Activated CD4-positive, alpha-beta memory T cell treated with anti-CD3 and anti-CD28 coated beads, Interleukin-2, amount 10 ng/mL, durations not matched to agents 7 days and 5 days (primary cell): ENCODE results near the gene DLGAP5. TPM values are rescaled to one million over a fixed set of nuclear protein-coding genes. Genes with fewer than 3 reads are reported as not detected.

Experiments
- CTCF ChIA-PET: fragments of 350-600 bp; sonication (Branson Sonifier 250); formaldehyde crosslinking; loops from one replicate; lab custom pipeline; 2021; ENCODE audit warnings: antibody characterized with exemption, inconsistent platforms; lab: Charles Lee
- POLR2A ChIA-PET: fragments of 350-600 bp; sonication (Branson Sonifier 250); formaldehyde crosslinking; loops from one replicate; lab custom pipeline; 2021; ENCODE audit warnings: antibody characterized with exemption; lab: Charles Lee
- DNase-seq: peaks from one replicate; pipeline ENCODE4 v3.0.0-alpha.2; 2020
- H3K27ac Mint-ChIP-seq: one replicate; pipeline ENCODE4 v1.8.0; 2021; ENCODE audit warnings: mild to moderate bottlenecking, mixed read lengths
- H3K27me3 Mint-ChIP-seq: one replicate; pipeline ENCODE4 v1.8.0; 2021; ENCODE audit warnings: mixed read lengths
- H3K36me3 Mint-ChIP-seq: one replicate; pipeline ENCODE4 v1.8.0; 2021; ENCODE audit warnings: low read depth, mixed read lengths
- H3K4me1 Mint-ChIP-seq: one replicate; pipeline ENCODE4 v1.8.0; 2021; ENCODE audit warnings: mixed read lengths
- H3K4me3 Mint-ChIP-seq: one replicate; pipeline ENCODE4 v1.8.0; 2021; ENCODE audit warnings: mild to moderate bottlenecking, mixed read lengths
- H3K9me3 Mint-ChIP-seq: one replicate; pipeline ENCODE4 v1.8.0; 2021; ENCODE audit warnings: mixed read lengths
- total RNA-seq, 2 experiments: library from RNA; stranded (reverse); gene quantifications; one replicate each; pipeline ENCODE4 v1.2.3, GENCODE V29; 2021

DLGAP5 gene
- total RNA-seq, 2 experiments from 2014 or later = 89.7 to 95.8 TPM

DNA sequence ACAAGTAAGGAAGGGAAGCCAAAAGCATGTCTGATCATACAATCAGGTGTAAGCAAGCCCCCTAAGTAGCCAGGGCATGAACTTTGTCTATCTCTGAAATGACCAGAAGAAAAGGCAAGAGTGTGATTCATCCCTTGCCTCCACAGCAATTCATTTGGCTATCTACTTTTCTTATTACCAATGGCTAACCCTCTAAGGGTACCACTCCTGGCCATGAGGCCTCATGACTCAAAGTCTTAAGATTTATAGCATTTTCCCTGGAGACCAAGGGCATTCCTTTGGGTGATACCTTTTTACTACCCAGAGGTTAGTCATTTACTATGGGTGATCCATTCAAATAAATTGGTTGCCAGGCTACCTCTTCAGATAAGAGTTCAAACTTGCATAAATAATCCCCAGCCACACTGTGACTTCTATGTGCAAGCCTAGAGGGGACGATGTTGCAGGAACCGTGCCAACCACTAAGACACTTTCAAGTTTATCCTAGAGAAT is 63.9 kb downstream of the DLGAP5 start:
- Mint-ChIP-seq H3K4me1 (peaks cover 60% of the 10 kb centered on the region), H3K9me3 (no peaks in the 10 kb centered on the region), H3K36me3 (peaks cover 20% of the 10 kb centered on the region), H3K27ac (no peak overlapping the region), H3K27me3 (peaks cover 11% of the 10 kb centered on the region), H3K4me3 (no peak overlapping the region)
- no peak for DNase-seq
- CTCF ChIA-PET = interaction anchor here (1.1 to 1.6 kb wide), 3 partner anchors 7 to 76 kb away, joined by 4 read pairs; partner anchors contain the start of gene MAPK1IP1L
- POLR2A ChIA-PET = interaction anchor here (1.2 to 9.9 kb wide), 2 partner anchors 22 to 76 kb away, joined by 3 to 177 read pairs; partner anchors contain the start of gene MAPK1IP1L

DNA sequence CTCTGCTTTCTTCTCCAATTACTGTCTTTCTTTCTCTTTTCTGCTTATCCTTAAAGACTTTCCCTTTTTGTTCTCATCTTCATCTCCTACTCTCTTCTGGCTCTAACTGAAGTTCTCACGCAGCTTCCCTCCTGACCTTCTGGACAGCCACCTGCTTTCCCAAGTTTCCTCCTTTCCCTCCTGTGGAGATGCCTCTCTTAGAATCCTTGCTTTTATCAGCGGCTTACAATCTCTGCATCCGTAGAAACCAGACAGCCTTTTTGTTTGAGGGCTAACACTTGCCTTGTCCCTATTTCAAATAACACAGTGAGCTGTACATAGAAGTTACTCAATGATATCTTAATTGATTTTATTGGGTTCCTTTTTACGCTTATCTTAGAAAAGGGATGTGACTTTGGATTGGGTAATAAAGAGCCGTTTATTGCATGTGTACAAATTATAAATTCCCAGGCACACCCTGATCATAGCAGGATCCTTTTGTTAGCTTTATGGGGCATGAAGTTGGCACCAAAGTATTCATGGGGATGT is 64.4 kb downstream of the DLGAP5 start:
- CTCF ChIA-PET = interaction anchor here (1.1 to 1.5 kb wide), 2 partner anchors 8 to 38 kb away, joined by 4 read pairs; no protein-coding TSS in a partner anchor
- Mint-ChIP-seq H3K27ac (no peak overlapping the region), H3K27me3 (peaks cover 15% of the 10 kb centered on the region), H3K4me3 (no peak overlapping the region), H3K36me3 (peaks cover 15% of the 10 kb centered on the region), H3K9me3 (no peaks in the 10 kb centered on the region), H3K4me1 (peaks cover 56% of the 10 kb centered on the region)
- POLR2A ChIA-PET = interaction anchor here (1.2 to 9.9 kb wide), 3 partner anchors 21 to 76 kb away, joined by 3 to 177 read pairs (median 3); partner anchors contain the start of gene MAPK1IP1L
- no peak for DNase-seq

DNA sequence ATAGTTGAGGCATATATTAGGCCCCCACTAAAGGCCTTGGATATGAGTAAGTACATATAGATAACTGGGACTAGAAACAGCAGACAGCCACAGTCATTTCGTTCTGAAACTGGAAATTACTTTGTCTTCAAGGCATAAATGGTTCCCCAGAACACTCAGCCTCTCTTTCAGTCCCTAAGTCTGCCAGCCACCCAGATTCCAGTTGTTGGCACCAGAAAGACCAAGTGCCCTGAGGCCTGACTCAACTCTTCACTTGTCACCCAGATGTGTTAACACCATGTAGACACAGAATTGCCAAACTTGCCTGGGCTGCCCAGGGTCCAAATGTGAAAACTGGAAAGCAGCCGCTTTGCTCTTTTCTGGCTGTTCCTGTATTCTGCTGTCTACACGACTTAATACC is 65.4 kb downstream of the DLGAP5 start:
- Mint-ChIP-seq H3K4me1 (peaks cover 47% of the 10 kb centered on the region), H3K36me3 (peaks cover 6% of the 10 kb centered on the region), H3K27me3 (peaks cover 15% of the 10 kb centered on the region), H3K9me3 (no peaks in the 10 kb centered on the region), H3K27ac (peak overlapping the region; percentile 67), H3K4me3 (no peak overlapping the region)
- ChIA-PET CTCF (interaction anchor here (0.7 to 1.5 kb wide), 3 partner anchors 9 to 75 kb away, joined by 3 to 4 read pairs (median 3); partner anchors contain the start of gene MAPK1IP1L), POLR2A (interaction anchor here (1.2 to 9.9 kb wide), 3 partner anchors 20 to 64 kb away, joined by 3 to 177 read pairs (median 15); no protein-coding TSS in a partner anchor)
- DNase-seq = no peak

DNA sequence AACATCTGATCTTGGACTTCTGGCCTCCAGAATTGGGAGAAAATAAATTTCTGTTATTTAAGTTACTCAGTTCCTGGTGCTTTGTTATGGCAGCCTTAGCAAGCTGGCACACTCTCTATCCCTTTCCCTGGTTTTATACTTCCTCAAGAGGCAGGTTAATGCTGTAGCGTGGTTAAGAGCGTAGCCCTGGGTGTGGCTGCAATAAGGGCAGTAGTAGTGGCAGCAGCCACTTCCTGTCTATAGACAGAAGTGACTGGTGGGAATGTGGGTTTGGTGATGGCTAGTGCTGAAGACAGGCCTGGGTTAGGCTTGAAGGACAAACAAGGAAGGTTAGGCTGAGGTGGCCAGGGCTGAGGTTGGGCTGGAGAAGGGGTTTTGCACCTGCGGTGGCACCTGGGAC is 66.0 kb downstream of the DLGAP5 start:
- H3K9me3 Mint-ChIP-seq = no peaks in the 10 kb centered on the region
- peaks cover 15% of the 10 kb centered on the region for H3K27me3 Mint-ChIP-seq
- H3K4me3 Mint-ChIP-seq = no peak overlapping the region
- POLR2A ChIA-PET = interaction anchor here (2.4 to 9.9 kb wide), 2 partner anchors 20 to 27 kb away, joined by 15 to 177 read pairs; no protein-coding TSS in a partner anchor
- peak overlapping the region; percentile 67 for H3K27ac Mint-ChIP-seq
- H3K4me1 Mint-ChIP-seq = peaks cover 45% of the 10 kb centered on the region
- H3K36me3 Mint-ChIP-seq = peaks cover 3% of the 10 kb centered on the region
- CTCF ChIA-PET = interaction anchor here (0.7 to 1.8 kb wide), 4 partner anchors 22 to 74 kb away, joined by 3 to 9 read pairs (median 4); partner anchors contain the start of gene MAPK1IP1L
- peak; percentile 56 for DNase-seq

DNA sequence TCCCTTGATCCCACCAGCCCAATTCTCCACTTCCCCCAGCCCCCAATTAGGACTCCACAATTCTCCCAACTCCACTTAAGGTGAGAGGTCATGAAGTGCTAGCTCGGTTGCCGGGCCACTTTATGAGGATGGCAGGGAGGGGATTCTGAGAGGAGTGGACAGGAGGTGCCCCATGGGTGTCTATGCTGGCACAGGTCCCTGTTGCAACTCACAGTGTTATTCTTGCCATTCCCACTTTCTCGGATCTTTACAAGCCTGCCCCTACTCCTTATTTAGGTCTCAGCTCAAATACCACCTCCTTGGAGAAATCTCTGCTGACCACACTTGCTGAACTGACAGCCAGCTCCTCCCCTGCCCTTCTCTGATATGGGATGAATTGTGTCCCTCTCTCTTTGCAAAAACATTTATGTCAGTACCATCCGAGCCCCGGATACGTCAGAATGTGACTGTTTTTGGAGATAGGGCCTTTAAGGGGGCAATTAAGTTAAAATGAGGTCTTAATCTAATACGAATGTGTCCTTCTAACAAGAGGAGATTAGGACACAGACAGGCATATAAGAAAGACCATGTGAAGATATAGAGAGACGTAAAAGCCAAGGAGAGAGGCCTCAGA is 66.5 kb downstream of the DLGAP5 start:
- POLR2A ChIA-PET = interaction anchor here (0.6 to 9.9 kb wide), 3 partner anchors 19 to 27 kb away, joined by 3 to 177 read pairs (median 15); no protein-coding TSS in a partner anchor
- H3K27ac Mint-ChIP-seq = peak overlapping the region; percentile 67
- H3K27me3 Mint-ChIP-seq = peaks cover 15% of the 10 kb centered on the region
- H3K4me3 Mint-ChIP-seq = no peak overlapping the region
- DNase-seq = no peak
- no peaks in the 10 kb centered on the region for H3K36me3 Mint-ChIP-seq
- no peaks in the 10 kb centered on the region for H3K9me3 Mint-ChIP-seq
- CTCF ChIA-PET = interaction anchor here (0.7 to 1.8 kb wide), 4 partner anchors 22 to 74 kb away, joined by 3 to 9 read pairs (median 4); partner anchors contain the start of gene MAPK1IP1L
- H3K4me1 Mint-ChIP-seq = peaks cover 39% of the 10 kb centered on the region

DNA sequence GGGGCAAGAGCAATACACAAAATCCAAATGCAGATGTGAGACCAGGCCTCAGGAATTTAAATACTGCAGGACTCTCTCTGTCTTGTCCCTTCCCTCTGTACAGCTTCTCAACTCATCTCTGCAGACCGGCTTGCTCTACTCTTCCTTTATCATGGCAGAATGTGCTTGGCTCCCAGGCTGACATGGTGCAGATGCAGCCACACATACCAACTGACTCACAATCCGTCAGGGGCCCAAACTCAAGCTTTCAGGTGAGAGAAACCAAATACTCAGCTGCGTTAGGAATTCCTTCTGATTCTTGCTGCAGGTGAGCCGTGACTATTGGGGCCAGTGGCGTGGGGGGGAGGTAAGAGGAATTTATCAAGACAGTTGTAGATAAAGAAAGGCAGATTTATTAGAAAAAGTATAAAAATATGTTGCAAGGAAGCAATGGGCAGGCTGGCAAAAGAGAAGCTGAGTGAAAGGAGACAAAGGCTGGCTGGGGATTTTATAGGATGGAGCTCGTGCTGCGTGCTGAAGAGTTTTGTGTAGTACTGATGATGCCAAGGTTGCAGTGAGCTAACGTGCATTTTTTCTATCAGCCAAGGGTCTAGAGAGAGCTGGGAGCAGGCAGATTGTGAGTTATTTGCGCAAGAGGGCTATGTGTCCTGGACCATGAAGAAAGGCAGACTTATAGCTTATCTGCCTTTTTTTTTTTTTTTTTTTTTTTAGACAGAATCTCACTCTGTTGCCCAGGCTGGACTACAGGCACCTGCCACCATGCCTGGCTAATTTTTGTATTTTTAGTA is 67.3 kb downstream of the DLGAP5 start:
- DNase-seq = no peak
- ChIA-PET CTCF (interaction anchor here (0.6 to 1.8 kb wide), 4 partner anchors 21 to 34 kb away, joined by 3 to 9 read pairs (median 4); no protein-coding TSS in a partner anchor), POLR2A (interaction anchor here (0.6 to 9.9 kb wide), 3 partner anchors 18 to 26 kb away, joined by 3 to 177 read pairs (median 15); no protein-coding TSS in a partner anchor)
- Mint-ChIP-seq H3K4me1 (peaks cover 36% of the 10 kb centered on the region), H3K36me3 (no peaks in the 10 kb centered on the region), H3K9me3 (no peaks in the 10 kb centered on the region), H3K27ac (no peak overlapping the region), H3K4me3 (no peak overlapping the region), H3K27me3 (peaks cover 18% of the 10 kb centered on the region)

DNA sequence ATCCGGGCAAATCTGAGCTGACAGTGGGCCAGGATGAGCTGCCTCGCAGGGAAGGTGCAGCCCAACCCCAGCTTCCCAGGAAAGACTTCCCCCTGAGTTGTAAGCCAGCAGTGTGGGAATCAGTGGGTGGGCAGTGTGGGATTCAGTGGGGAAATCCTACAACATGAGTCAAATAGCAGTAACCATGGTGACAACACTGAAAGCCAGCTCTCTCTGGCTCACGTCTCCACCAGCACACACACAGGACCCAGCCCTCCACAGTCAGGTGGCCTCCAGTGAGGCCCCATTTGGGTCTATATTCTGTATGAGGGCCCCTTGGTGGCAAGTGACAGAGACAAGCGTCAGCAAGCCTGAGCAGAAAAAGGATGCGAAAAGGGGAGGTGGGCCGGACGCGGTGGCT is 68.3 kb downstream of the DLGAP5 start:
- ChIA-PET POLR2A (interaction anchor here (9.9 kb wide), 1 partner anchor 17 kb away, joined by 177 read pairs; no protein-coding TSS in a partner anchor), CTCF (no interaction called here)
- Mint-ChIP-seq H3K27me3 (peaks cover 17% of the 10 kb centered on the region), H3K27ac (no peak overlapping the region), H3K4me1 (peaks cover 32% of the 10 kb centered on the region), H3K4me3 (no peak overlapping the region), H3K9me3 (no peaks in the 10 kb centered on the region), H3K36me3 (no peaks in the 10 kb centered on the region)
- no peak for DNase-seq

DNA sequence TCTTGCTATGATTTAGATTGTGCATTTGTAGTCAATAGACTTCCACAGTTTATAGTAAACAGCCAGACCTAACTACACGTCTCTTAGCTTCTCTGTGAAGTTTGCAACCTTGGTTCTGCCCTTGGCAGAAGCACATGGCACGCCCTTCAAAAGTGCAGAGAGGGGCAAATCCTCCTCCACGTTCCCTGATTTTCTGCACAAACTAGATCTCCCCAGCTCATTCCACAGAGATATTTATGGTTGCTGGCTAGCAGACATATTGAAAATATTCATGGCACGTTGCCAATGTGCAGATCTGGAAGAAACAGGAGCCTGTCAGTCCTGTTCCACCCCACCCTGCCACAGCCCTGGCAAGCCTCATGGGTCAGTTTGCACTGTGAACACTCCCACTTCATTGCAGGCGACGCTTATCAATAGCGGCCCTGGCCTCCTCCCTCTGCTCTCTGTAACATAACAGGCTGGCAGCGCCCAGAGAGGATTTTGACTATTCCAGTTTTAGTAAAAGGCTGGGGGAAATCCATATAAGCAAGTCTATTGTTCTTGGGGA is 68.9 kb downstream of the DLGAP5 start:
- no peaks in the 10 kb centered on the region for H3K9me3 Mint-ChIP-seq
- peaks cover 16% of the 10 kb centered on the region for H3K27me3 Mint-ChIP-seq
- no peaks in the 10 kb centered on the region for H3K36me3 Mint-ChIP-seq
- H3K4me3 Mint-ChIP-seq = no peak overlapping the region
- H3K27ac Mint-ChIP-seq = no peak overlapping the region
- DNase-seq = no peak
- ChIA-PET CTCF (interaction anchor here (0.7 kb wide), 1 partner anchor 9 kb away, joined by 3 read pairs; no protein-coding TSS in a partner anchor), POLR2A (no interaction called here)
- H3K4me1 Mint-ChIP-seq = peaks cover 32% of the 10 kb centered on the region

DNA sequence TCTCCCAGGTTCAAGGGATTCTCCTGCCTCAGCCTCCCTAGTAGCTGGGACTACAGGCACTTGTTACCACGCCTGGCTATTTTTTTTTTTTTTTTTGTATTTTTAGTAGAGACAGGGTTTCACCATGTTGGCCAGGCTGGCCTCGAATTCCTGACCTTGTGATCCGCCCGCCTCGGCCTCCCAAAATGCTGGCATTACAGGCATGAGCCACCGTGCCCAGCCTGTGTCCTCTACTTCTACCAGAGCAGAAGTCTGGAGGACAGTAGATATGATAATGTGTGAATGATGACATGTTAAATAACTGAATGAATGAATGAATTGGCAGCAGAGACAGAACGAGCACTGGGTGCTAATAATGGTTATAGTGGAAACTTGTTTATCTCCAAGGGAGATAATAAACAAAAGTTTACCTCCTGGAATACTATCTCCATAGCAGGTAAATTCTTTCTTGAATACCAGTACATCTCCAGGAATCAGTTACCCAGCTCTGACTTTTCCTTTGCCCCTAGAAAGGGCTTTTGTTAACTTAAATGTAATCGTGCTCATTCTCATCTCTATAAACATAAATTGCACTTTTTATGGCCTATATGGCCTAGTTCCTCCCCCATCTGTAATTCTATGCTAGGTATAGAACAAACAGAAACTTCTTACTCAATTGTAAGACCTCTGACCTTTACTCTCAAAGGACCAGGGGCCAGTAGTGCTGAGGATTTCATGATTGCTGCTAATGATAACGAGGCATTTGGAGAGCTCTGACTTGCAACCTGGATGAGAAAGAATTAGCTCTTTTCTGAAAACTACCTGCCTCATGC is 69.6 kb downstream of the DLGAP5 start:
- Mint-ChIP-seq H3K4me3 (no peak overlapping the region), H3K9me3 (no peaks in the 10 kb centered on the region), H3K36me3 (no peaks in the 10 kb centered on the region), H3K27me3 (peaks cover 11% of the 10 kb centered on the region), H3K4me1 (peaks cover 29% of the 10 kb centered on the region), H3K27ac (no peak overlapping the region)
- ChIA-PET CTCF (interaction anchor here (0.6 to 0.7 kb wide), 3 partner anchors 10 to 50 kb away, joined by 3 to 4 read pairs (median 3); no protein-coding TSS in a partner anchor), POLR2A (no interaction called here)
- no peak for DNase-seq

DNA sequence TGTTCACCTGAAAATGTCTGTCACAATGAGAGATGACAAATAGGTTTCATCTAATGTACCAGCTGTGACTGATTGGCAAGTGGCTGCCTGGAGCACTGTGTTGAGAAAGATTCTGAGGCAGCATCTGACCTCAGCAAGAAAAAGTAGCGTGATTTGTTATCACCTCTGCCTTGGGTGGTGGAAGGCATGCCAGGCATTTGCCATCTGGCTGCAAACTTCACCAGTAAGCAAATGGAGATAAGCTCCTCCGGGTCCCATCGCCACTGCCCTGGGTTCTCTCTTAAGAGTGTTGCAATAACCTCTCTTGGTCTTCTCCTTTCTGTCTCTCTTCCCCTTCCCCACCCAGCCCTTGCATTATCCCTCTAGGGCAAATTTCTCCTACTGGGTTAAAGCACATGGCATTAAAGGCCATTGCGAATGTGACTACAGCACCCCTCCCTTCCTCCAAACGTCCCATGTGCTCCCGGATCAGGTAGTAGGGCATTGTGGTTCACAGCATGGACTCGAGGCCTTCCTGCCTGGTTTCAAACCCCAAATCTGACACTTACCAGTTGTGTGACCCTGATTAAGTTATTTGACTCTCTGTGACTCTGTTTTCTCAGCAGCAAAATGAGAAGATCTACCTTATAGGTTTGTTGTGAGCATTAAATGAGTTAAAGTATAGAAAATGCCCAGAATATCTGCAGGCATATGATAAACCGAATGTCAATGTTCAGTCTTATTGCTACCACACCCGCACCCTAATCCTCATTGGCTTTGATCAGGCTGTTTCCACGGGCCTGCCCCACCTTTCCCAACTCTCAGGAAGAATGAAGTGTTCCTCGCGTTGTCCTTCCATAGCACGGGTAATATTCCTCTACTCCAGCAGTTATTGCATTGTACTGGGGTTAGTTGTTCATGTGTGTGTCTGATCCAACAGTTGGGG is 70.6 kb downstream of the DLGAP5 start:
- Mint-ChIP-seq H3K27ac (no peak overlapping the region), H3K36me3 (no peaks in the 10 kb centered on the region), H3K4me1 (peaks cover 21% of the 10 kb centered on the region), H3K4me3 (no peak overlapping the region), H3K27me3 (peaks cover 8% of the 10 kb centered on the region), H3K9me3 (no peaks in the 10 kb centered on the region)
- no peak for DNase-seq
- ChIA-PET POLR2A (interaction anchor here (0.6 kb wide), 1 partner anchor 13 kb away, joined by 3 read pairs; no protein-coding TSS in a partner anchor), CTCF (interaction anchor here (0.7 kb wide), 1 partner anchor 49 kb away, joined by 3 read pairs; no protein-coding TSS in a partner anchor)
